NCI-H2107 (cell line): ENCODE data around the gene RMI2.

ENCODE experiments used
- DNase-seq: peaks from one replicate; lab custom pipeline; 2025; lab: John Stamatoyannopoulos, UW

Gene RMI2

DNA sequence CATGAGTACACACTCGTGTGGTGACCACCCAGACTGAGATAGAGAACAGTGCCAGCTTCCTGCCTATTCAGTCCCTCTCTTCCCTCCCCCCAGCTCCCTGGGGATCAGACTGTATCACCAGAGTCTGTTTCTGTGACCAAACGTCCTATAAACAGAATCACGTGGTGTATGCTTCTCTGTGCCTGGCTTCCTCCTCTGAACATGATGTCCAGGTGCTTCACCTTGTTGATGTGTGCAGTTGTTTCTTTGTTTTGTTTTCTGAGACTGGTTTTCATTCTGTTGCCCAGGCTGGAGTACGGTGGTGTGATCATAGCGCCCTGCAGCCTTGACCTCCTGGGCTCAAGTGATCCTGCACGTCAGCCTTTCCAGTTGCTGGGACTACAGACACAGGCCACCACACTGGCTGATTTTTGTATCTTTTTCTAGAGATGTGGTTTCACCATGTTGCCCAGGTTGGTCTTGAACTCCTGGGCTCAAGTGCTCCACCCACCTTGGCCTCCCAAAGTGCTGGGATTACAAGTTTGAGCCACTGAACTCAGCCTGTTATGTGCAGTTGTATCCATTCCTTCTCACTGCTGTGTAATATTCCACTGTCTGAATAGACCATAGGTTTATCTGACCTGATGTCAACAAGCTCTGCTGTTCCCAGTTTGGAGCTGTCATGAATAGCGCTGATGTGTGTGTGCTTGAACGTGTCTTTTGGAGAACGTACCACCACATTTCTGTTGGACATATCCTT lies 35.2 kb upstream of the RMI2 start:
- no peak for DNase-seq

DNA sequence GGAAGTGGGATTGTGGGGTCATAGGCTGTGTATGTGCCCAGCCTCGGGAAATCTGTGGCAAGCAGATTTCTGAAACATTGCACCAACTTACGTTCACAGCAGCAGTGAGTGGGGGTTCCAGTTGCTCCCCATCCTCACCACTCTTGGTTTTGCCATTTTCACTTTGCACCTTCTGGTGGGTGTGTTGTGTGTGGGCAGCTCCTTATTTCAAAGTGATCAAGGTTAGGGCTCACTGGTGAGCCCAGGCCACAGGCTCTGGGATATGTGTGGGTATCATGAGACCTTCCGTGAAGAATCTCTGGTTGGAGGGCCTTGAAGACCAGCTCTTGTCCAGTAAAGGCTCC lies 34.7 kb upstream of the RMI2 start:
- DNase-seq = no peak

DNA sequence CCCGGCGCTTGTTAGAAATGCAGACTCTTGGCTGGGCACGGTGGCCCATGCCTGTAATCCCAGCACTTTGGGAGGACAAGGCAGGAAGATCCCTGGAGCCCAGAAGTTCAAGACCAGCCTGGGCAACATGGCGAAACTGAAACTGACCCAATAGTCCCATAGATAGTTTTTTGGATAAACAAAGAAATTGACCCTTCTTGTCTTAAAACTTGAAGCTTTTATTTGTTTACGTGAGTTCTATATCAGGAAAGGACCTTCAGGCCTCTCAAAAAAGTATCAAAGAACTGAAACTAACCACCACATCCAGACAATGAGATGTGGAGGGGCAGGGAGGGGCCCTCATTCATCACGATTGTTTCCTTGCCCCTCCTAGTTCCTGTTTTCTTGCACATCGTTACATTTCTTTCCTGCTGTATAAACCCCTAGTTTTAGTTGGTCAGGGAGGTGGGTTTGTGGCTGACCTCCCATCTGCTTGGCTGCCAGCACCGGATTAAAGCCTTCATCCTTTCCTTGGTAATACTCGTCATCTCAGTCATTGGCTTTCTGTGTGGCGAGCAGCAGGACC lies 34.2 kb upstream of the RMI2 start:
- no peak for DNase-seq

DNA sequence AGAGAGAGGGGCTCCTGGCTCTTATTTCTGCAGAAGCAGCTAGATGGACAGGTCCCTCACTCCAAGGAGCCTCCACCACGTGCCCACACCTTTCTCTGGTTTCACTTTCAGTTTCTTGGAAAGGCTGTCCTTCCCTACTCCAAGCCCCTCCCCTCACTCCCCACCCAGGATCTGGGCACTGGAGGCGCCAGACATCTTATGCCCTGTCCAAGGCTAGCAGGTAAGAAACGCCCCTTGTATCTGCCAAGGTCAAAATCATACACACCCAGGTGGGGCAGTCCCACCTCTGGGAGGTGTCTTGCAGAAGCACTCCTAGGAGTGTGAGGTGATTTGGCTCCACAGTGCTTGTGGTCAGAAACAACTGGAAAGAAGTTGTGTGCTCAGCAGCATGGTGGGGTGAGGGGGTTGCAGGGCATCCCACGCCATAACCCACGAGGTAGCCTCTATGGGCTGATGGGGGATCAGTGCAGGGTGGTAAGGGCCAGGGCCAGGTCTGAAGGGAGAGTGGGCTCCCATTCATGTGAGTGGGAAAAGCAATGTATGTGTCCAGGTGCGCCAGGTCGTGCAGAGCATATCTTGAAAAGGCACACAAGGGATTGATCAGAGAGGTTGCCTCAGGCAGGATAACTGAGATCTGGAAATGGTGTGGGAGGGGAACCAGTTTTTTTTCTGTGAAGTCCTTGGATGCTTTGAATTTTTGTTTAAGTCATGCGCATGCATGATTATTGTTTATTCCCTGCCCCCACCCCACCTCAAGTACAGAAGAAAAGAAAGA lies 32.4 kb upstream of the RMI2 start:
- no peak for DNase-seq

DNA sequence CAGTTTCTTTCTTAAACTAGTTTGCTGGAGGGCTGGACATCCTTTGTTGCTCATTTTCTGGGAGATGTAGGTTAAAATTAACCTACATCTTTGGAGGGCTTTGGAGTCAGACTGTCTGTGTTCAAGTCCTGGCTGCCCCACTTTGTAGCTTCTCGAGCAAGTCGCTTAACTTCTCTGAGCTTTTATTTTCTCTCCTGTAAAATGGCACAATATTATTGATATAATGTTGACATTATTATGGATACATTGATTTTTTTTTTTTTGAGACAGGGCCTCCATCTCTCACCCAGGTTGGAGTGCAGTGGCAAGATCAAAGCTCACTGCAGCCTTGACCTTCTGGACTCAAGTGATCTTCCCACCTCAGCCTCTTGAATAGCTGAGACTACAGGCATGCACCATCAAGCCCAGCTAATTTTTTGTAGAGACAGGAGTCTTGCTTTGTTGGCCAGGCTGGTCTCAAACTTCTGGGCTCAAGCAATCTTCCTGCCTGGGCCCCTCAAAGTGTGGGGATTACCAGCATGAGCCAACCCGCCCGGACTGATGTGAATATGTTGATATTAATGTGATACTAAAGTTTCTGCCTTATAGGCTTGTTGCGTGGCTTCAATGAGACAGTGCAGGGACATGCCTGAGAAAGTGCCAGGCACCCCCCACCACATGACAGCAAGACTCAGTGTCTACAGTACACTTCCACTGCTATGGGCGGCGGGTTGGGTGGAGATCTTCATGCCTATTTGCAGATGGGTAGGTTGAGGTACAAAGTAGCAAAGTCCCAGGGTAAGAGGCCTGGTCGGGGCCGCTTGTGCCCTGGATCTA lies 31.6 kb upstream of the RMI2 start:
- no peak for DNase-seq

DNA sequence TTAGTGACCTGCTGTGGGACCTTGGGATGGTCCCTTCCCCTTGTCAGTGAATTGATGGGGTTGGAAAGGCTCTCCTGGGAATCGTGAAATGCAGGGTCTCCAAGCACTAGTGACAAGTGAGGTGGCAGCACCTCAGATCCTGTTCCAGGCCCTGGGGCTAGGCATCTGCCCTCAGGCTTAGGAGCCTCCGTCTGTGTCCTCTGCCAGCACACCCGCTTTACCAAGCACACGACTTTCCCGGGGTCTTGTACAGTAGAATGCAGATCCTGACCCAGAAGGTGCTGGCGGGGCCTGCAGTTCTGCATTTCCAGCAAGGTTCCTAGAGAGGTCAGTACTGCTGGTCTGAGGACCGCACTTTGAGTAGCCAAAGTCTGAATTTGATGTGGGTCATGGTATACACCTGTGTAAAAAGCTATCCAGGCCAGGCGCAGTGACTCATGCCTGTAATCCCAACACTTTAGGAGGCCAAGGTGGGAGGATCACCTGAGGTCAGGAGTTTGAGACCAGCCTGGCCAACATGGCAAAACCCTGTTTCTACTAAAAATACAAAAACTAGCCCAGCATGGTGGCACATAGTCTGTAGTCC lies 30.9 kb upstream of the RMI2 start:
- no peak for DNase-seq

DNA sequence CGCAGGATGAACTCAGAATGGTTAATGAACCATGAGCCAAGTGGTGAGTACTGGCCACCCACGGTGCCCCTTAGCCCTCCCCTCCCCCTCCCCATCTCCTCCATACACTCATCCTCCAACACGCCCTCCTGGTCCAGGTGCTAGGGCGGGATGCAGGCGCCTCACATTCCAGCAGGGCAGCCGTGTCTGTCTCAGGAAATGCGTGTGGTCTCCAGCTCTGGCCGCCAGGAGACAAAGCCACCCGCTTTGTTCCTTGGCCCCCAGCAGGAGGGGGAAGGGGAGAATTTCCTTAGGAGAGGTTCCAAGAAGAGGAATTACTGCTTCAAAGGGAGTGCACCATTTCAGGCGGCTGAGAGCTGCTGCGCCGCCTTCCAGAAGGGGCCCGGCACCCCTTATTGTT lies 29.7 kb upstream of the RMI2 start:
- no peak for DNase-seq

DNA sequence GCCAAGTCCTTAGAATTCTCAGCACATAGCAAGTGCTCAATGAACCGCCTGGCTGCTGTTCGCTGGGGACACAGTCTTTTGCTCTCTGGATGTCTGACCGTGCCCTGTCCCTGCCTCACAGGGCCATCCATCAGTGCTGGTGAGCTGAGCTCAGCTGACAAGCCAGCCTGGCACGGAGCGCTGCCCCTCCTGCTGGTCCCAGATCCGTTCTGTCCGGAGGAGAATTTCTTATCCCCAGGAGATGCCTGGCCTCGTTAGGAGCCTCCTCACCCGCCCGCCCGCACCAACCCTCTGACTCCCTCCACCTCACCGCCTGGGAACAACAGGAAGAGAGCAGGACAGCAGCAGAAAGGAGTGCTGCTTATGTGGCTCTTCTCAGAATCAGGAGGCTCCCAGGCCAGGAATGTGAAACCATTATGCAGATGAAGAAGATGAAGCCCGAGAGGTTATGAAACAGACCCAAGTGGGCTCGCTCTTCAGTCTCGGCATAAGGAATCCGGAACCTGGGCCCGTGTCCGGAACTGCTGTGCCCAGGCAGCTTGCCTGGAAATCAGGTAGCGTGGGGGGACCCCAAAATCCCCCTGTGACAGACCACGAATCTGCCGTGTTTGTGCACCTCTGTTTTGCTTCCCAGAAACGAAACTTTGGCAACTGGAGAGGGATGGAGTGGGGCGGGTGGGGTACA lies 28.8 kb upstream of the RMI2 start:
- no peak for DNase-seq

DNA sequence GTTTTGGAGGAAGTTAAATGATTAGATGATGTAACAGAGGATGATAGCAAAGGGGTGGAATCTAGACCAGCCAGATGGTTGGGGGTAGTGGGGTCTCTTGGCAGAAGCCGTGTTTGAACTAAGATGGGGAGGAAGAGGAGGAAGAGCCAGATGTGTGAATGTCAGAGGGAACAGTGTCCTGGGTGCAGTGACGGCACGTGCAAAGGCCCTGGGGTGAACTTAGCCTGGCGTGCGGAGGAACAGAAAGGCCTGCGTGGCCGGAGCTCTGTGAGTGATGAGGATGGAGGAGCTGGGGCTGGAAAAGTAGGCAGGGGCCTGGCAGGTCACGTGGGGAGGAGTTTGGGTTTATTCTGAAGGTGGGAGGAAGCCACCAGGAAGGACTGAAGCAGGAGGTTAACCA lies 26.4 kb upstream of the RMI2 start:
- no peak for DNase-seq

DNA sequence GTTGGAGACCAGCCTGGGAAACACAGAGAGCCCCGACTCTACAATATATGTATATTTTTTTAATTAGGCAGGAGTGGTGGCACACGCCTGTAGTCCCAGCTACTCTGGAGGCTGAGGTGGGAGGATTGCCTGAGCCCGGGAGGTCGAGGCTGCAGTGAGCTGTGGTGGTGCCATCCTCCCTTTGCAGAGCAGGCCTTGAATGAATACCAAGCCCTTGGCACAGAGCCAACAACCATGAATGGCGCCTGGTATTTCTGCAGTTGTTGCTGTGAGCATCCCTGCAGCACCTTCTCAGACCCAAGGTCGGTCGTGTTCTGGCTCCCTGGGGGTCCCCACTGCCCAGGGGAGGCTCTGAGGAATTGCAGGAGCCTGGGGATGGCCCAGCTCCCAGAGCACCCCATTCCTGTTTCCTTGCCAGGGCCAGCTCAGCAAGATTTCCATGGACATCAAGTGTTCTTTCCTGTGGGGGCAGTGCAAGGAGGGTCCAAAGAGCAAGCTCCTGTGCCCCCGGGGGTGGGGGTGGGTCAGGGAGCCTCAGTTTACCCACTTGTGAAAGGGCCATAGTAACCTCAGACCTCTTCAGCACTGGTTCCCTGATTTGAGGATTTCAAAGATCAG lies 25.6 kb upstream of the RMI2 start:
- no peak for DNase-seq

DNA sequence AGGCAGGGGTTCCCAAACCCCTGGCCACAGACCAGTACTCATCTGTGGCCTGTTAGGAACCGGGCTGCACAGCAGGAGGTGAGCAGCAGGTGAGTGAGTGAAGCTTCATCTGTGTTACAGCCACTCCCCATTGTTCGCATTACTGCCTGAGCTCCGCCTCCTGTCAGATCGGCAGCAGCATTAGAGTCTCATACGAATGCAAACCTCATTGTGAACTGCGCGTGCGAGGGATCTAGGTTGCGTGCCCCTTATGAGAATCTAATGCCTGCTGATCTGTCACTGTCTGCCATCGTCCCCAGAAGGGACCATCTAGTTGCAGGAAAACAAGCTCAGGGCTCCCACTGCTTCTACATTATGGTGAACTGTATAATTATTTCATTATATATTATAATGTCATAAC lies 25.1 kb upstream of the RMI2 start:
- no peak for DNase-seq

DNA sequence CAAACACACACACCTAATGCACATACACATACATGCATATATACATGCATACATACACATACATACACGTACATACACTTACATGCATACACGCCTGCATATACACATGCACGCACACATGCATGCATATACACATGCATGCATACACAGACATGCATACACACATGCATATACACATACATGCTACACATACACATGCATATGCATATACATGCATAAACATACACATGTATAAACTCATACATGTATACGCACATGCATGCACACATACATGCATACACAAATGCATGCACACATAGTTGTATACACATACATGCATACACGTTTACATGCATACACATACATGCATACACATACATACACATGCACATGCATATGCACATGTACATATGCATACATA lies 23.6 kb upstream of the RMI2 start:
- DNase-seq = no peak

DNA sequence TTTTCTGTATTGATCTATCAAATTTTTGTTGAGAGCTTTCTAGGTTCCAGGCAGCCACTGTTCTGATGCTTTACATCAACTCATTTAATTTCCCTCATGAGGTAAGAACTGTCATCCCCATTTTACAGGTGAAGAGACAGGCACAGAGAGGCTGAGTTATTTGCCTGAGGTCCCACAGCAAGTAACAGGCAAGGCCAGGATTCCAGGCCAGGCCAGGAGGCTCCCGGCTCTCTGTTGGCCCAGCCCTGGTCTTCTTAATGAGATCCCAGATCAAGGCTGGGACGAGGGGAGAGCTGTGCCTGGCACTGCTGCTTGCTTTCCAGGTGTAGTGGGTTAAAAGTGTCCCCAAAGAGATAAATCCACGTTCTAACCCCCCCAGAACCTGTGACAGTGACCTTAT lies 22.4 kb upstream of the RMI2 start:
- no peak for DNase-seq

DNA sequence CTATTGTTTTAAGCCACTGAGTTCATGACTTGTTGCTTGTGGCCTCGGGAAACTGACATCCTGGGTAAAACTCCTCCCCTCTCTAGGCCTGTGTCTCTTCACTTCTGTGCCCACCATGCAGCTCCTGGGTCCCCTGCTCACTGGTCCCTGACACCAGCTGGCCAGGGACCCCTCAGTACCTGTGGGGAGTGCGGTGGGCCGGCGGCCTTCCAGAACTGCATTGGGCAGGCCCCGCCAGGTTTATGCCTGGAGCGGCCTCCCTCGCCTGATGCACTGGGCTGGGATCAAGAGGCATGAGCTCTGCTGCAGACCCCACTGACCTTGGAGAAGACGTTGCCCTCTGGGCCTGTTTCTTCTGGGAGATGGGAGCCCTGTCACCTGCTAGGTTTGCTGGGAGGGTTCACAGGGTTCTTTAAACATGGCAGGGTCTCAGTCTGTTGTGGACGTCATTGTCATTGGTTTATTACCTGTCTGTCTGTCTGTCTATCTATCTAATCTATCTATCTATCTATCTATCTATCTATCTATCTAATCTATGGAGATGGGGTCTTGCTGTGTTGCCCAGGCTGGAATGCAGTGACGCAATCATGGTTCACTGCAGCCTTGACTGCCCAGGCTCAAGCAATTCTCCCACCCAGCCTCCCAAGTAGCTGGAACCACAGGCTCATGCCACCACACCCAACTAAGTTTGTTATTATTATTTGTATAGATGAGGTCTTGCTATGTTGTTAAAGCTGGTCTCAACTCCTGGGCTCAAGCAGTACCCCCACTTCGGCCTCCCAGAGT lies 21.5 kb upstream of the RMI2 start:
- DNase-seq = no peak

DNA sequence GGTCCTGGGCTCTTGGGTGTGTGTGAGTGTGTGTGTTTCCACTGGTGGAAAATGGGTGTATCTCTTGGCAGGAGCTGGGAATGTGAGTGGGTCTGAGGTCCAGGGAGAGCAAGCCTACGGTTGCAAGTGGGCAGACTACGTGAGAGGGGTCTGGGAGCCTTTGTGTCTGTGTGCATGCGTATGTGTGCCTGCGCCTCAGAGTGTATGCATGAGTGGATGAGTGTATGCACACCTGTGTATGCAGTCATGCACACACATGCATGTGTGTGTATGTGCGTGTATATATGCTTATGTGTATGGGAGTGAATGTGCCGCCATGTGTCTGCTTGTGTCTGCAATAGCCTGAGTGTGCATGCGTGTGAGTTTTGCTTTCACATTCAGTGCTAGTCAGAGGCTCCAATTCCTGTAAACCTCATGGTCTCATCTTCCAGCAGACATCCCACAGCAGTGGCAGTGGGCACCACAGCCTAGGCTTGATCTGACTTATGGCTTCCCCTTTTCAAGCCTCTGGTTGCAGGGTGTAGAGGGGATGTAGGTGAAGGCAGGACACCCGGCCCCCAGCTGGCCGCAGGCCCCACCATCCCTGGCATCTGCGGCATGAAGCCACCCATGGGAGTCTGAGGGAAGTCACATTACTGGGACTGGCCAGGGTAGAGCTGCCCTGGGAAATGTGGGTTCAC lies 19.7 kb upstream of the RMI2 start:
- no peak for DNase-seq

DNA sequence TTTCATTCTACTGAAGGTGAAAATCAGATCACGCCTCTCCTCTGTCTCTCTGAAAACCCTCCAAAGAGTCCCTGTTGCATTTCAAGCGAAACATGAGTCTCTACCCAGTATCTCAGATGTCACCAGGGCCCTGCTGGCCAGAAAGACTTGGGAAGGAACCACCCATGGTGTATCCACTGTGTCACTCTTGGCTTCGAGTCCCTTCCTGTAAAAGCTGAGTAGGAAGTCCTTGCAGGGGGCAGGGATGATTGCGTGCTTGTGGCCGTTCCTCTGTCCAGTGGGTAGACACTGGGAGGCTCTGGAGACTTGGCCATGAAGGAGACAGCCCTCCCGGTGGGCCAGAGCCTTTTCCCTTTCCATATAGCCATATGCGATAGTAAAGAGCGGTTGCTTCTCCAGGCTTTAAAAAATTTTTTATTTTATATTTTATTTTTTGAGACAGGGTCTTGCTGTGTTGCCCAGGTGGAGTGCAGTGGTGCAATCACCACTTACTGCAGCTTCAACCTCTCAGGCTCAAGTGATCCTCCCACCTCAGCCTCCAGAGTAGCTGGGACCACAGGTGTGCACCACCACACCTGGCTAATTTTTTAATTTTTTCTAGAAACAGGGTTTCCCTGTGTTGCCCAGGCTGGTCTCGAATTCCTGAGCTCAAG lies 19.0 kb upstream of the RMI2 start:
- no peak for DNase-seq

DNA sequence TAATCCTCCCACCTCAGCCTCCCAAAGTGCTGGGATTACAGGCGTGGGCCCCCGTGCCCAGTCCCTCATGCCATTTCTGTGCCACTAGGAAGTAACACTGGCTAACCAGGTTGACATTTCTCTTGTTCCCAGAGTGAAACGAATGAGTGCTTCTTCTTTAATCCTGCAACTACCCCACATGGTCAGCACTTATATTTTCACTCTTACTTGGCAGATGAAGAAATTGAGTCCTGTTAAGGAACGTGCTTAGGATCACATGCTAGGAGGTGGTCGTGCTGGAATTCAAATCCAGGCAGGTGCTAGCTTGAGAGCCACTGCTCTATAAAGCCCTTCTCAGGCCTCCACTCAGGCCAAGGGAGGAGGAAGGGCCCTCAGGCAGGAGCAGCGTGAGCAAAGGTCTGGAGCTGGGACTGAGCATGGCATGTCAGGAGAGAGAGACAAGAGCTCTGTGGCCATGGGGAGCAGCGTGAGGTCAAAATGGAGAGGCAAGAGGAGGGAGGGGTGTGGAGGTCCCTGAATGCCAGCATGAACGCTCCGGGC lies 18.5 kb upstream of the RMI2 start:
- no peak for DNase-seq

DNA sequence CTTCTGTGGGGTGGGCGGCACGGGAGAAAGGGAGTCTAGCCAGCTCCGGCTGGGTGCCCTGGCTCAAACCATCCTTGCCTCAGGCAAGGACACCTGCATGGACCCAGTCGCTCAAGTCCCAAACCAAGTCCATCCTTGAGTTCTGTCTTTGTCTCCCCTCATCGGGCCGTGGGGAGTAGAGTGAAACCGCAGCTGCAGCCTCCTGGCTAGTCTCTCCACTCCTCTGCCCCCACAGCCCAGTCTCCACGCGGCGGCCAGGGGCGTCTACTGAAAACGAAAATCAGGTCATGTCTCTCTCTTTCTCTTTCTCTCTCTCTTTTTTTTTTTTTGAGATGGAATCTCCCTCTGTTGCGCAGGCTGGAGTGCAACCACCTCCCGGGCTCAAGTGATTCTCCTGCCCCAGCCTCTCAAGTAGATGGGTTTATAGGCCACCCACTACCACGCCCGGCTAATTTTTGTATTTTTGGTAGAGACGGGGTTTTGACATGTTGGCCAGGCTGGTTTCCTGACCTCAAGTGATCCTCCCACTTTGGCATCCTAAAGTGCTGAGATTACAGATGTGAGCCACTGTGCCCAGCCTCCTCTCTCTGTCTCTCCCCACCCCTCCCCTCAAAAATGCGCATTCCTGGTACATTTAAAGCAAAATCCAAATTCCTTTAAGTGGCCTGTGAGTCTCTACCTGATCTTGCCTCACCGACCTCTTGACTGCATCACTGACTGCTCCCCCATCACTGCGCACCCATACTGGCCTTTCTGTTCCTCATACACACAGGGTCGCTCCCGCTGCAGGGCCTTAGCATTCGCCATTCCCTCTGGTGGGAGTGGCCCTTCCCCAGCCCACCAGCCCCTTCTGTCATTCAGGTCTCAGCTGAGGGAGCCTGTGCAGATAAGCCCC lies 17.7 kb upstream of the RMI2 start:
- DNase-seq = no peak
